ENCODE measurements around the gene OR13A1. TPM values are rescaled to one million over a fixed set of nuclear protein-coding genes. Genes with fewer than 3 reads are reported as not detected.
A peak's percentile ranks its signal among the peaks of the same experiment; 100 is the strongest.
"Not testable (repeated sequence)": the region's sequence is repeated elsewhere in the genome, so short reads cannot be mapped to it uniquely, and the experiment has no call there.

The OR13A1 gene, protein sequence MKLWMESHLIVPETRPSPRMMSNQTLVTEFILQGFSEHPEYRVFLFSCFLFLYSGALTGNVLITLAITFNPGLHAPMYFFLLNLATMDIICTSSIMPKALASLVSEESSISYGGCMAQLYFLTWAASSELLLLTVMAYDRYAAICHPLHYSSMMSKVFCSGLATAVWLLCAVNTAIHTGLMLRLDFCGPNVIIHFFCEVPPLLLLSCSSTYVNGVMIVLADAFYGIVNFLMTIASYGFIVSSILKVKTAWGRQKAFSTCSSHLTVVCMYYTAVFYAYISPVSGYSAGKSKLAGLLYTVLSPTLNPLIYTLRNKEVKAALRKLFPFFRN
- under 1 TPM; 0.10 to 0.15 TPM for total RNA-seq

- Mint-ChIP-seq H3K4me3 (no peak within 1 kb of the TSS), H3K4me1 (no peaks in the 10 kb centered on the region), H3K27ac (no peak within 1 kb of the TSS), H3K27me3 (peaks cover 41% of the 10 kb centered on the region), H3K9me3 (no peaks in the 10 kb centered on the region), H3K36me3 (ENCODE audit: low read depth) (no peaks in the 10 kb centered on the region)
- DNase-seq, result no peak
- ChIA-PET CTCF (no interaction called here), POLR2A (no interaction called here)
Measured at GRCh38 chr10:45315508-45315907, at the start of gene OR13A1. Gene OR13A1 (minus strand): TSS chr10:45315608. CDS start chr10:45304422, 11,186 bp downstream.

GRCh38 chr10:45361983-45362799, 46.8 kb upstream of the OR13A1 start:
- Mint-ChIP-seq H3K27me3 (peaks cover 58% of the 10 kb centered on the region), H3K27ac (peak overlapping the region; percentile 54), H3K4me1 (peaks cover 24% of the 10 kb centered on the region)
- H3K36me3 Mint-ChIP-seq (ENCODE audit: low read depth); H3K9me3 Mint-ChIP-seq; POLR2A ChIA-PET; H3K4me3 Mint-ChIP-seq; CTCF ChIA-PET: not testable (repeated sequence)
- peak; percentile 68 for DNase-seq

GRCh38 chr10:45358961-45359360, 43.6 kb upstream of the OR13A1 start:
- peaks cover 24% of the 10 kb centered on the region for H3K4me1 Mint-ChIP-seq
- POLR2A ChIA-PET; CTCF ChIA-PET; DNase-seq; H3K27ac Mint-ChIP-seq; H3K4me3 Mint-ChIP-seq; H3K9me3 Mint-ChIP-seq; H3K36me3 Mint-ChIP-seq (ENCODE audit: low read depth): not testable (repeated sequence)
- H3K27me3 Mint-ChIP-seq, result peaks cover 54% of the 10 kb centered on the region

DNA sequence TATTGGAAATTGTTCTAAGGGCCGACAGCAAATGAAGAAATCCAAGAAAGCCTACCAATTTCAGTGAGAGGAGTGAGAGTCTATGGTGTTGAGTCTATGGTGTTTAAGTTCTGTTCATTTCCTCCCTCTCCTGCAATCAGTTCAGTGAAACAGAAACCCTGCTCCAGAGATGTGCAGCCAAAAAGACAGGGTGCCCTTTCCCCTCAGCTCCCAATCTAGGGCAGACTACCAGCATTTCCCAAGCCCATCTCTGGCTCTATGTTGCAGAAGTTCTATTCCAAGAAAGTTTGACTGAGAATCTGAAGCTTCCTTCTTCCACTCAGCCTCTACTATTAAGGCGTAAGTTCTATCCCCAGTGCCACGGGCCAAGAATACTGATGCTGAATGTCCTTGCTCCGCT, 40.1 kb upstream of the OR13A1 start:
- POLR2A ChIA-PET, result no interaction called here
- CTCF ChIA-PET, result no interaction called here
- Mint-ChIP-seq H3K4me3 (no peak overlapping the region), H3K27me3 (peaks cover 44% of the 10 kb centered on the region), H3K36me3 (ENCODE audit: low read depth) (peaks cover 6% of the 10 kb centered on the region), H3K4me1 (peaks cover 18% of the 10 kb centered on the region), H3K27ac (no peak overlapping the region), H3K9me3 (peaks cover 2% of the 10 kb centered on the region)
- DNase-seq, result no peak

GRCh38 chr10:45354261-45354660, 38.9 kb upstream of the OR13A1 start:
- Mint-ChIP-seq H3K9me3 (peaks cover 2% of the 10 kb centered on the region), H3K36me3 (ENCODE audit: low read depth) (no peaks in the 10 kb centered on the region), H3K27ac (no peak overlapping the region), H3K4me1 (peaks cover 15% of the 10 kb centered on the region), H3K27me3 (peaks cover 34% of the 10 kb centered on the region), H3K4me3 (no peak overlapping the region)
- POLR2A ChIA-PET, result no interaction called here
- CTCF ChIA-PET, result interaction anchor here (1.3 kb wide), 1 partner anchor 19 kb away, joined by 3 read pairs; no protein-coding TSS in a partner anchor
- no peak for DNase-seq

DNA sequence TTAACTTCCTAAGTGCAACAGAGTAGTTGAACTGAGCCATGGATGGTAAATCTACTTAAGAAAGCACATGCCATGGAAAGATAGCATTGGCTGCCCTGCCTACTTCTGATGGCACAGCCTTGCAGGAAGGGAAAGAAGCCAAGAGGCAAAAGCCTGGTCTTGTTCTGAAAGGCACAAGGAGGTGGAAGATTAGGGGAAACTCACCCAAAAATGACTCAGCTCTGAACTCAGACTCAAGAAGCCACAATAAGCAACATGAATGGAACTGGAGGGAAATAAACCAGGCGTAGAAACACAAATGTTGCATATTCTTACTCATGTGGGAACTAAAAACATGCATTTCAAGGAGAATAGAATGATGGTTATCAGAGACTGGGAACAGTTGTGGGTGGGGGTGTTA, 37.8 kb upstream of the OR13A1 start:
- DNase-seq, result no peak
- Mint-ChIP-seq H3K4me1 (peaks cover 15% of the 10 kb centered on the region), H3K36me3 (ENCODE audit: low read depth) (peaks cover 3% of the 10 kb centered on the region), H3K27me3 (peaks cover 35% of the 10 kb centered on the region), H3K4me3 (no peak overlapping the region), H3K9me3 (peaks cover 6% of the 10 kb centered on the region), H3K27ac (no peak overlapping the region)
- ChIA-PET CTCF (interaction anchor here (0.9 to 1.3 kb wide), 2 partner anchors 18 to 66 kb away, joined by 3 read pairs; no protein-coding TSS in a partner anchor), POLR2A (no interaction called here)

DNA sequence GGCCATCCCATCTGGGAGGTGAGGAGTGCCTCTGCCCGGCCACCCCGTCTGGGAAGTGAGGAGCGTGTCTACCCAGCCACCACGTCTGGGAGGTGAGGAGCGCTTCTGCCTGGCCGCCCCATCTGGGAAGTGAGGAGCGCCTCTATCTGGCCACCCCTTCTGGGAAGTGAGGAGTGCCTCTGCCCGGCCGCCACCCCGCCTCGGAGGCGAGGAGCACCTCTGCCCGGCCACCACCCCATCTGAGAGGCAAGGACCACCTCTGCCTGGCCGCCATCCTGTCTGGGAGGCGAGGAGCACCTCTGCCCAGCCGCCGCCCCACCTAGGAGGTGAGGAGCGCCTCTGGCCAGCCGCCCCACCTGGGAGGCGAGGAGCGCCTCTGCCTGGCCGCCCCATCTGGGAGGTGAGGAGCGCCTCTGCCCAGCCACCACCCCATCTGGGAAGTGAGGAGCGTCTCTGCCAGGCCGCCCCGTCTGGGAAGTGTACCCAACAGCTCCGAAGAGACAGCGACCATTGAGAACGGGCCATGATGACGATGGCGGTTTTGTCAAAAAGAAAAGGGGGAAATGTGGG, 32.9 kb upstream of the OR13A1 start:
- CTCF ChIA-PET, result not testable (repeated sequence)

GRCh38 chr10:45347464-45347863, 32.1 kb upstream of the OR13A1 start:
- DNase-seq; H3K27ac Mint-ChIP-seq; H3K9me3 Mint-ChIP-seq; H3K36me3 Mint-ChIP-seq (ENCODE audit: low read depth); POLR2A ChIA-PET; H3K4me3 Mint-ChIP-seq; CTCF ChIA-PET; H3K4me1 Mint-ChIP-seq: not testable (repeated sequence)
- H3K27me3 Mint-ChIP-seq, result peaks cover 23% of the 10 kb centered on the region

More for the DNA sequence above, 32.9 kb upstream of the OR13A1 start:
- peaks cover 12% of the 10 kb centered on the region for H3K4me1 Mint-ChIP-seq
- H3K9me3 Mint-ChIP-seq; DNase-seq; H3K27ac Mint-ChIP-seq; H3K36me3 Mint-ChIP-seq (ENCODE audit: low read depth); POLR2A ChIA-PET; H3K4me3 Mint-ChIP-seq: not testable (repeated sequence)
- H3K27me3 Mint-ChIP-seq, result peaks cover 17% of the 10 kb centered on the region

- H3K4me1 Mint-ChIP-seq; H3K27ac Mint-ChIP-seq; CTCF ChIA-PET; DNase-seq; H3K4me3 Mint-ChIP-seq; H3K36me3 Mint-ChIP-seq (ENCODE audit: low read depth); H3K9me3 Mint-ChIP-seq; POLR2A ChIA-PET: not testable (repeated sequence)
- peaks cover 23% of the 10 kb centered on the region for H3K27me3 Mint-ChIP-seq
Measured at GRCh38 chr10:45346652-45347335, 31.4 kb upstream of the OR13A1 start.

DNA sequence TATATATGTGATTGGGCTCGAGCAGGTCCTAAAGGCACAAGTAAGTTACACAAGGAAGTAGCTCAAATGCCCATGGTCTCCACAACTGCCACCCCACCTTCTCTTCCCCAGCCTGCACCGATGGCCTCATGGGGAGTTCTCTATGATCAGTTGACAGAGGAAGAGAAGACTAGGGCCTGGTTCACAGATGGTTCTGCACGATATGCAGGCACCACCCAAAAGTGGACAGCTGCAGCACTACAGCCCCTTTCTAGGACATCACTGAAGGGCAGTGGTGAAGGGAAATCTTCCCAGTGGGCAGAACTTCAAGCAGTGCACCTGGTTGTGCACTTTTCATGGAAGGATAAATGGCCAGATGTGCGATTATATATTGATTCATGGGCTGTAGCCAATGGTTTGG, 25.0 kb upstream of the OR13A1 start:
- POLR2A ChIA-PET; H3K4me1 Mint-ChIP-seq; H3K4me3 Mint-ChIP-seq; H3K27ac Mint-ChIP-seq; H3K36me3 Mint-ChIP-seq (ENCODE audit: low read depth); DNase-seq: not testable (repeated sequence)
- Mint-ChIP-seq H3K9me3 (peaks cover 14% of the 10 kb centered on the region), H3K27me3 (peaks cover 19% of the 10 kb centered on the region)
- CTCF ChIA-PET, result interaction anchor here (0.6 kb wide), 1 partner anchor 965 kb away, joined by 3 read pairs; no protein-coding TSS in a partner anchor

DNA sequence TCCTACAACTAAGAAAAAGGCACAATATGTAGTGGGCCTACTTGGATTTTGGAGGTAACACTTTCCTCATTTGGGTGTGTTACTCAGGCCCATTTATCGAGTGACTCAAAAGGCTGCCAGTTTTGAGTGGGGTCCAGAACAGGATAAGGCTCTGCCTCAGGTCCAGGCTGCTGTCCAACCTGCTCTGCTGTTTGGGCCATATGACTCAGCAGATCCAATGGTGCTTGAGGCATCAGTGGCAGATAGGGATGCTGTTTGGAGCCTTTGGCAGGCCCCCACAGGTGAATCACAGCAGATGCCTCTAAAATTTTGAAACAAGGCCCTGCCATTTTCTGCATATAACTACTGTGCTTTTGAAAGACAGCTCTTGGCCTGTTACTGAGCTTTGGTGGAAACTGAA, 24.5 kb upstream of the OR13A1 start:
- Mint-ChIP-seq H3K9me3 (peaks cover 14% of the 10 kb centered on the region), H3K27me3 (peaks cover 19% of the 10 kb centered on the region), H3K27ac (no peak overlapping the region), H3K4me1 (no peaks in the 10 kb centered on the region), H3K36me3 (ENCODE audit: low read depth) (no peaks in the 10 kb centered on the region), H3K4me3 (no peak overlapping the region)
- ChIA-PET CTCF (interaction anchor here (0.6 kb wide), 1 partner anchor 966 kb away, joined by 3 read pairs; no protein-coding TSS in a partner anchor), POLR2A (no interaction called here)
- DNase-seq, result no peak

DNA sequence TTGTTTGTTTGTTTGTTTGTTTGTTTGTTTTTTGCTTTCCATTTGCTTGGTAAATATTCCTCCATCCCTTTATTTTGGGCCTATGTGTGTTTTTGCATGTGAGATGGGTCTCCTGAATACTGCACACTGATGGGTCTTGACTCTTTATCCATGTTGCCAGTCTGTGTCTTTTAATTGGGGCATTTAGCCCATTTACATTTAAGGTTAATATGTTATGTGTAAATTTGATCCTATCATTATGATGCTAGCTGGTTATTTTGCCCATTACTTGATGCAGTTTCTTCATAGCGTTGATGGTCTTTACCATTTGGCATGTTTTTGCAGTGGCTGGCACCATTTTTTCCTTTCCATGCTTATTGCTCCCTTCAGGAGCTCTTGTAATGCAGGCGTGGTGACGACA, 16.4 kb upstream of the OR13A1 start:
- H3K4me1 Mint-ChIP-seq; DNase-seq; H3K9me3 Mint-ChIP-seq; H3K27ac Mint-ChIP-seq; H3K36me3 Mint-ChIP-seq (ENCODE audit: low read depth); POLR2A ChIA-PET; H3K4me3 Mint-ChIP-seq: not testable (repeated sequence)
- CTCF ChIA-PET, result interaction anchor here (1.1 to 1.5 kb wide), 3 partner anchors 10 to 111 kb away, joined by 3 to 5 read pairs (median 3); no protein-coding TSS in a partner anchor
- H3K27me3 Mint-ChIP-seq, result peaks cover 37% of the 10 kb centered on the region

DNA sequence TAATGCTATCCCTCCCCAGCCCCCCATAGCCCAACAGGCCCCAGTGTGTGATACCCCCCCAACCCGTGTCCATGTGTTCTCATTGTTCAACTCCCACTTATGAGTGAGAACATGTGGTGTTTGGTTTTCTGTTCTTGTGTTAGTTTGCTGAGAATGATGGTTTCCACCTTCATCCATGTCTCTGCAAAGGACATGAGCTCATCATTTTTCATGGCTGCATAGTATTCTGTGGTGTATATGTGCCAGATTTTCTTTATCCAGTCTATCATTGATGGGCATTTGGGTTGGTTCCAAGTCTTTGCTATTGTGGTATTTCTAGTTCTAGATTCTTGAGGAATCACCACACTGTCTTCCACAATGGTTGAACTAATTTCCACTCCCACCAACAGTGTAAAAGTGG, 11.5 kb upstream of the OR13A1 start:
- H3K9me3 Mint-ChIP-seq; DNase-seq; POLR2A ChIA-PET; H3K4me1 Mint-ChIP-seq; H3K4me3 Mint-ChIP-seq; H3K36me3 Mint-ChIP-seq (ENCODE audit: low read depth); CTCF ChIA-PET; H3K27ac Mint-ChIP-seq: not testable (repeated sequence)
- peaks cover 63% of the 10 kb centered on the region for H3K27me3 Mint-ChIP-seq
